Calu3 (cell line): ENCODE results near the gene SURF6. TPM values are rescaled to one million over a fixed set of nuclear protein-coding genes. Genes with fewer than 3 reads are reported as not detected.
"Not testable (repeated sequence)": the region's sequence is repeated elsewhere in the genome, so short reads cannot be mapped to it uniquely, and the experiment has no call there.

Experiments
- BruUV-seq: library from RNA; stranded (reverse); fragments of 400-500 nt; replicated peaks from 2 replicates; lab custom pipeline; 2021; lab: Mats Ljungman, UMichigan
- CTCF ChIA-PET: fragments of 300-600 bp; sonication (Branson Sonifier 250); formaldehyde crosslinking; loops from one replicate; lab custom pipeline; 2022; ENCODE audit warnings: antibody characterized with exemption; lab: Charles Lee
- DNase-seq: peaks from one replicate; pipeline ENCODE4 v3.0.0; 2022
- H3K27ac Mint-ChIP-seq: one replicate; pipeline ENCODE4 v1.8.0; 2022; ENCODE audit warnings: mixed read lengths; ENCODE audit not compliant: unreplicated experiment
- H3K27me3 Mint-ChIP-seq: one replicate; pipeline ENCODE4 v1.8.0; 2022; ENCODE audit warnings: mixed read lengths; ENCODE audit not compliant: unreplicated experiment
- H3K36me3 Mint-ChIP-seq: one replicate; pipeline ENCODE4 v1.8.0; 2022; ENCODE audit warnings: mild to moderate bottlenecking, moderate library complexity, mixed read lengths; ENCODE audit not compliant: insufficient read depth, unreplicated experiment
- H3K4me1 Mint-ChIP-seq: one replicate; pipeline ENCODE4 v1.8.0; 2022; ENCODE audit warnings: mild to moderate bottlenecking, low read depth, mixed read lengths; ENCODE audit not compliant: unreplicated experiment
- H3K4me3 Mint-ChIP-seq: one replicate; pipeline ENCODE4 v1.8.0; 2022; ENCODE audit warnings: mild to moderate bottlenecking, low read depth, moderate library complexity, mixed read lengths; ENCODE audit not compliant: unreplicated experiment
- H3K9me3 Mint-ChIP-seq: one replicate; pipeline ENCODE4 v1.8.0; 2022; ENCODE audit warnings: low read depth, mixed read lengths; ENCODE audit not compliant: unreplicated experiment
- CTCF ChIP-seq: fragments of 200-600 bp; IDR thresholded peaks from one replicate; pipeline ENCODE4 v1.8.0; 2022; ENCODE audit warnings: antibody characterized with exemption; ENCODE audit not compliant: unreplicated experiment
- intact Hi-C: fragments of 100-400 bp; cut with micrococcal nuclease; formaldehyde crosslinking; loops from one replicate; pipeline ENCODE4 v1.10.0; 2022; ENCODE audit not compliant: unreplicated experiment
- total RNA-seq: library from RNA; stranded (reverse); gene quantifications from 2 replicates; pipeline ENCODE4 v1.2.3, GENCODE V29; 2022

SURF6 gene
- total RNA-seq, 1 experiment from 2014 or later, result 20.4 TPM

GRCh38 chr9:133329306-133330156, 6.5 kb downstream of the SURF6 start:
- H3K9me3 Mint-ChIP-seq, H3K27me3 Mint-ChIP-seq, BruUV-seq, H3K4me3 Mint-ChIP-seq: not testable (repeated sequence)
- CTCF ChIA-PET, result interaction anchor here (0.5 to 2.8 kb wide), 3 partner anchors 91 to 146 kb away, joined by 3 to 46 read pairs (median 5); no protein-coding TSS in a partner anchor
- TF ChIP-seq CTCF, result peak; percentile 37
- Mint-ChIP-seq H3K36me3 (peaks cover 36% of the 10 kb centered on the region), H3K4me1 (peaks cover 34% of the 10 kb centered on the region), H3K27ac (peak overlapping the region; percentile 82)
- DNase-seq, result peak; percentile 39
- intact Hi-C loops, result loop anchor here (1.0 kb wide), 1 partner anchor 143 kb away; no protein-coding TSS in a partner anchor

DNA sequence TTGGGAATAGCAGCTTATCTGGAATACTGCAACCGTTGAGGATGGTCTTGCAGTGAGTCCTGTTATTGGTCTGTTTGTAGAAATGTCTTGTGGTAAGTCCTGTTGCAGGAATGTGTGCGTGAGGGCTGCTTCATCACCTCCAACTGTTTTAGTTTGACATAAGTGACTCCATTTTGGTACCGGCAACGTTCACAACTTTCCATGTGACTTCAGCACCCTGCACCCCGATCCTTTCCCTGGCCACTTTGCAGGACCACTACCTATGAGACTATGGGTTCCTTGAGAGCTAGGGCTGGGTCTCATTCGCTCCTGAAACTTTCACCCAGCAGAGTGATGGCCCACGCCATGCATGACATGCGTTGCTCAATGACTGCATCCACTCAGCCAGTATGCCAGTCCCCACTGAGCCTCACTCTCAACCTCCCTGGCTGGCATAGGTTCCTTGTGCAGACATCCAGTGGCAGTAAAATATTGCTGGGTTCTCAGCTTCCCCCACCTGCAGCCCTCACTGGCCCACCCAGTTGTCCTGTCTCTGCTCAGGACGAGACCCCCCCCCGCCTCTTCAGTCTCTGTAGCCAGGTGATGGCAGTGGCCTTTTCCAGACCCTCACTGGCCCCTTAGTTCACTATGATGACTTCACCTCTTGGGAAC, 8.0 kb downstream of the SURF6 start:
- Mint-ChIP-seq H3K27ac (no peak overlapping the region), H3K4me1 (peaks cover 26% of the 10 kb centered on the region), H3K9me3 (peaks cover 7% of the 10 kb centered on the region), H3K36me3 (peaks cover 28% of the 10 kb centered on the region), H3K4me3 (no peak overlapping the region), H3K27me3 (peaks cover 16% of the 10 kb centered on the region)
- CTCF ChIA-PET, result interaction anchor here (2.8 kb wide), 1 partner anchor 141 kb away, joined by 46 read pairs; no protein-coding TSS in a partner anchor
- intact Hi-C loops, result no loop called here
- DNase-seq, result no peak
- BruUV-seq, result no TSS peak
- no peak for TF ChIP-seq CTCF

DNA sequence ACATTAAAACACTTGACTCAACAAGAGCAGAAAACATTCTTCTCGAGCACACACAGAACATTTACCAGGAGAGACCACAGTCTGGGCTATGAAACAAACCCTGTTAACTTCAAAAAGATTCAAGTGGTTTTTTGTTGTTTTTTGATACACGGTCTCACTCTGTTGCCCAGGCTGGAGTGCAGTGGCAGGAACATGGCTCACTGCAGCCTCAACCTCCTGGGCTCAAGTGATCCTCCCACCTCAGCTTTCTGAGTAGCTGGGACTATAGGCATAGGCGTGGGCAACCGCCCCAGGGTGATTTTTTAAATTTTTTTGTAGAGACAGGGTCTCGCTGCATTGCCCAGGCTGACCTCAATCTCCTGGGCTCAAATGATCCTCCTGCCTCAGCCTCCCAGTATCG, 9.0 kb downstream of the SURF6 start:
- CTCF ChIA-PET, intact Hi-C loops, BruUV-seq, H3K27ac Mint-ChIP-seq, H3K4me3 Mint-ChIP-seq, DNase-seq, H3K9me3 Mint-ChIP-seq: not testable (repeated sequence)
- peaks cover 26% of the 10 kb centered on the region for H3K4me1 Mint-ChIP-seq
- peaks cover 24% of the 10 kb centered on the region for H3K27me3 Mint-ChIP-seq
- peaks cover 24% of the 10 kb centered on the region for H3K36me3 Mint-ChIP-seq

GRCh38 chr9:133323991-133324703, 11.8 kb downstream of the SURF6 start:
- H3K4me3 Mint-ChIP-seq, result no peak overlapping the region
- no TSS peak for BruUV-seq
- TF ChIP-seq CTCF, result no peak
- peaks cover 36% of the 10 kb centered on the region for H3K27me3 Mint-ChIP-seq
- no peak overlapping the region for H3K27ac Mint-ChIP-seq
- H3K9me3 Mint-ChIP-seq, result peaks cover 7% of the 10 kb centered on the region
- CTCF ChIA-PET, result no interaction called here
- no peak for DNase-seq
- intact Hi-C loops, result no loop called here
- peaks cover 9% of the 10 kb centered on the region for H3K4me1 Mint-ChIP-seq
- H3K36me3 Mint-ChIP-seq, result peaks cover 10% of the 10 kb centered on the region
